DND-41 (cell line): Measurements from ENCODE around the gene NKD2.
"Not testable (repeated sequence)": the region's sequence is repeated elsewhere in the genome, so short reads cannot be mapped to it uniquely, and the experiment has no call there.

Source experiments
- ATAC-seq: fragments of 200-7000 bp; cut with Tn5 transposase; 3 replicates; pipeline ENCODE4 v1.9.1; 2021; ENCODE audit warnings: low read depth; ENCODE audit not compliant: insufficient read depth
- DNase-seq: peaks from one replicate; pipeline ENCODE4 v3.0.0-alpha.2; 2020
- H2AFZ ChIP-seq: 2 replicates; pipeline ENCODE4 v1.6.0; 2012; ENCODE audit warnings: low read depth, low read length
- H3K27ac ChIP-seq: 2 replicates; pipeline ENCODE4 v1.5.1; 2012; ENCODE audit warnings: low read length, inconsistent platforms
- H3K27me3 ChIP-seq: fragments of 200-600 bp; sonication (generic); 2 replicates; pipeline ENCODE4 v1.6.0; 2012; ENCODE audit warnings: low read length, mild to moderate bottlenecking, inconsistent platforms; ENCODE audit not compliant: insufficient read depth, poor library complexity
- H3K36me3 ChIP-seq: 2 replicates; pipeline ENCODE4 v1.5.1; 2012; ENCODE audit warnings: low read length, inconsistent platforms; ENCODE audit not compliant: insufficient read depth
- H3K4me1 ChIP-seq: 2 replicates; pipeline ENCODE4 v1.5.1; 2012; ENCODE audit warnings: mild to moderate bottlenecking, low read length; ENCODE audit not compliant: insufficient read depth
- H3K4me2 ChIP-seq: 2 replicates; pipeline ENCODE4 v1.6.0; 2012; ENCODE audit warnings: mild to moderate bottlenecking, moderate library complexity, low read length, inconsistent platforms; ENCODE audit not compliant: insufficient read depth
- H3K4me3 ChIP-seq, 2 experiments: fragments of 200-600 bp in 1 of 2; shearing (Covaris generic) in 1 of 2; 2 replicates each; pipeline ENCODE4 v1.5.1; 2012 to 2016; ENCODE audit warnings: inconsistent platforms in 2 of 2, low read length in 2 of 2, mild to moderate bottlenecking in 2 of 2, low read depth in 1 of 2, moderate library complexity in 1 of 2
- H3K79me2 ChIP-seq: 2 replicates; pipeline ENCODE4 v1.6.0; 2012; ENCODE audit warnings: low read length, inconsistent platforms; ENCODE audit not compliant: insufficient read depth
- H3K9ac ChIP-seq: 2 replicates; pipeline ENCODE4 v1.6.0; 2012; ENCODE audit warnings: low read depth, mild to moderate bottlenecking, inconsistent platforms, low read length, moderate library complexity
- H3K9me3 ChIP-seq: 2 replicates; pipeline ENCODE4 v1.5.1; 2012; ENCODE audit warnings: low read length, moderate library complexity, mild to moderate bottlenecking, inconsistent platforms; ENCODE audit not compliant: insufficient read depth, severe bottlenecking
- H4K20me1 ChIP-seq: 2 replicates; pipeline ENCODE4 v1.6.0; 2012; ENCODE audit warnings: low read length; ENCODE audit not compliant: insufficient read depth
- CTCF ChIP-seq: IDR thresholded peaks from 2 replicates; pipeline ENCODE4 v1.5.1; 2012; ENCODE audit warnings: borderline replicate concordance, low read length, moderate library complexity, mild to moderate bottlenecking; ENCODE audit not compliant: poor library complexity, severe bottlenecking; ENCODE audit errors: extremely low read depth
- EZH2 ChIP-seq: IDR thresholded peaks from 3 replicates; pipeline ENCODE4 v1.6.1; 2012; ENCODE audit warnings: borderline replicate concordance, low read depth, mild to moderate bottlenecking, moderate library complexity, low read length, inconsistent platforms; ENCODE audit not compliant: severe bottlenecking

Gene NKD2

DNA sequence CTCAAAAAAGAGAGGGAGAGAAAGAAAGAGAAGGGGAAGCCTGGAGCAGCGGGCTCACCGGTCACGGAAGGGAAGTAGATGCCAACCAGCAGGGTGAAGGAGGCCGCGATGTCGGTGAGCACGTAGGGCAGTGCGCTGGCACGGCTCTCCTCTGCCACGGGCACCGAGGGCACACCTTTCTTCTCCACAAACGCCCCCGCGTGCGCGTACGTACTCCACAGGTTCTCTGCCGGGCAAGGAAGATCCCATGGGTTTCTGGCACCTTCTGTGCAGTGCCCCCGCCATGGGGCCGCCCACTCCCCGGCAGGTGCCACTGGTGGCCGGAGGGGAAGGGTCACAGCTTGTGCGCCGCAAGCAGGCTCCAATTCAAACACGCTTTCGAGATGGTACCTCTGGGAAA is 72.9 kb downstream of the NKD2 start:
- H3K79me2 ChIP-seq: no peaks in the 10 kb centered on the region
- H3K9me3 ChIP-seq: no peaks in the 10 kb centered on the region
- no peak for ATAC-seq
- H3K9ac ChIP-seq: no peak overlapping the region
- TF ChIP-seq CTCF: no peak
- no peak for TF ChIP-seq EZH2
- H3K4me3 ChIP-seq: no peak overlapping the region
- H3K27me3 ChIP-seq: no peaks in the 10 kb centered on the region
- DNase-seq: no peak
- 0 out of 2 replicates have a peak, but pooled peaks cover 4% of the 10 kb centered on the region for H4K20me1 ChIP-seq
- H3K4me1 ChIP-seq: no peaks in the 10 kb centered on the region
- H3K27ac ChIP-seq: no peak overlapping the region
- H3K36me3 ChIP-seq: no peaks in the 10 kb centered on the region
- H2AFZ ChIP-seq: no peak overlapping the region
- no peak overlapping the region for H3K4me2 ChIP-seq

DNA sequence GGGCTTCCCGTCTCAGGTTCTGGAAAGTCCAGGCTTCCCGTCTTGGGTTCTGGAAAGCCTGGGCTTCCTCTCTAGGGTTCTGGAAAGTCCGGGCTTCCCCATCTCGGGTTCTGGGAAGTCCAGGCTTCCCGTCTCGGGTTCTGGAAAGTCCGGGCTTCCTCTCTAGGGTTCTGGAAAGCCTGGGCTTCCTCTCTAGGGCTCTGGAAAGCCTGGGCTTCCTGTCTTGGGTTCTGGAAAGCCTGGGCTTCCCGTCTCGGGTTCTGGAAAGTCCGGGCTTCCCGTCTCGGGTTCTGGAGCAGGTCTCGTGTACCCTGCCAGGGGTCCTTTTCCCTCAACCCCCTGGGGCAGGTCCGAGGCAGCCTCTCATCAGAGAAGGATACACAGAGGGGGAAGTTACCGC is 74.4 kb downstream of the NKD2 start:
- H3K36me3 ChIP-seq, ATAC-seq, H3K9ac ChIP-seq, H3K4me2 ChIP-seq, H3K9me3 ChIP-seq, H3K79me2 ChIP-seq, H3K4me1 ChIP-seq, H3K27ac ChIP-seq, DNase-seq, H4K20me1 ChIP-seq, H3K4me3 ChIP-seq, H3K27me3 ChIP-seq, H2AFZ ChIP-seq: not testable (repeated sequence)

DNA sequence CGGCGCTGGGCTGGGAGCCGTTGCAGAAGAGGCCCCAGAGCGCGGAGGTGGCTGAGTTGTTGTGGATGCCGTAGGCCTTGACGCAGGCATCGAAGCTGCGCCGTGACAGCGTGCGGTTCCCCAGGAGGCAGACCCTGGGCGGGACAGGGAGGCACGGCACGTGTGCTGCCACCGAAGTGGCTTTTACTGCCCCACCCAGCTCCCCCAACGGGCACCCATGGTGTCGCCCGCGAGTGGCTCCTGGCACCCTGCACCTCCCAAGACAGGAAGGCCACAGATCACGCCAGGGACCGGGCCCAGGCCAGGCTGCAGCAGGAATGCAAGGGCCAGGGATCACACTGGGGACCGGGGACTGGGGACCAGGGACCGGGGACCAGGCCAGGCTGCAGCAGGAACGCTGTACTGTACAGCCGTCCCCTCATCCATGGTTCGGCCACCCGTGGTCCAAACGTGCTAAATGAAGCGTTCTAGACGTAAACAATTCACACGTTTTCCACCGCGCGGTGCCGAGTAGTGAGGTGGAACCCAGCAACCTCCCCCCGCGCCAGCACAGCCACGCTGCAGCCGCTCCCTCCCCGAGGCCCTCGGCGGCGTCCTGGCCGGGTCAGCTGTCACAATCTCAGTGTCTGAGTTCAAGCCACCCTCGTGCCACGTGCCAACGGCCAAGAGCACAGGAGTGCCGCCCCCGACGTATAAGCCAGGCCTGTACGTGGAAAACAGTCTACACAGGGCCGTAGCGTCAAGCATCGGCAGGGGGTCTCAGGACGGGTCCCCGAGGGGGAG is 75.4 kb downstream of the NKD2 start:
- ATAC-seq (no peak), DNase-seq (no peak)
- H3K9me3 ChIP-seq: no peaks in the 10 kb centered on the region
- no peaks in the 10 kb centered on the region for H3K27me3 ChIP-seq
- TF ChIP-seq EZH2: no peak
- no peak for TF ChIP-seq CTCF
- no peak overlapping the region for H3K9ac ChIP-seq
- H3K36me3 ChIP-seq: no peaks in the 10 kb centered on the region
- no peak overlapping the region for H2AFZ ChIP-seq
- no peak overlapping the region for H3K4me3 ChIP-seq
- no peaks in the 10 kb centered on the region for H3K4me1 ChIP-seq
- H3K79me2 ChIP-seq: no peaks in the 10 kb centered on the region
- H3K27ac ChIP-seq: no peak overlapping the region
- 0 out of 2 replicates have a peak, but pooled peaks cover 4% of the 10 kb centered on the region for H4K20me1 ChIP-seq
- no peak overlapping the region for H3K4me2 ChIP-seq

GRCh38 chr5:1085391-1085790 is 76.8 kb downstream of the NKD2 start:
- Histone ChIP-seq H3K4me3 (no peak overlapping the region), H3K79me2 (no peaks in the 10 kb centered on the region), H3K27ac (no peak overlapping the region), H3K4me2 (no peak overlapping the region), H2AFZ (no peak overlapping the region), H3K4me1 (no peaks in the 10 kb centered on the region), H3K9me3 (no peaks in the 10 kb centered on the region), H3K36me3 (no peaks in the 10 kb centered on the region), H3K27me3 (no peaks in the 10 kb centered on the region), H3K9ac (no peak overlapping the region), H4K20me1 (0 out of 2 replicates have a peak, but pooled peaks cover 4% of the 10 kb centered on the region)
- DNase-seq (no peak), ATAC-seq (no peak)
- TF ChIP-seq EZH2 (no peak), CTCF (no peak)
